ACHN (cell line): Measurements from ENCODE around the gene TMEM184B.

Experiments
- DNase-seq: peaks from one replicate; pipeline ENCODE4 v3.0.0-alpha.2; 2015
- in situ Hi-C: cut with HindIII; loops from 2 replicates; pipeline ENCODE4 v1.10.0; 2017; ENCODE audit warnings: low sequenced_read_pairs, low pct_ligation_motif_present, low pct_unique_long_range_greater_than_20kb

The TMEM184B gene

GRCh38 chr22:38258895-38259294 is 13.9 kb downstream of the TMEM184B start:
- no peak for DNase-seq
- in situ Hi-C loops = no loop called here

- no peak for DNase-seq
- in situ Hi-C loops = no loop called here
Observed at GRCh38 chr22:38257650-38258250, 15.1 kb downstream of the TMEM184B start.

GRCh38 chr22:38257181-38257580 is 15.6 kb downstream of the TMEM184B start:
- DNase-seq = no peak
- in situ Hi-C loops = no loop called here

GRCh38 chr22:38255697-38256096 is 17.1 kb downstream of the TMEM184B start:
- no peak for DNase-seq
- in situ Hi-C loops = no loop called here

- DNase-seq = no peak
Observed at GRCh38 chr22:38251341-38251692, 21.5 kb downstream of the TMEM184B start.

GRCh38 chr22:38250643-38251340 is 22.0 kb downstream of the TMEM184B start:
- in situ Hi-C loops = no loop called here
- no peak for DNase-seq

More at GRCh38 chr22:38251341-38251692, 21.5 kb downstream of the TMEM184B start:
- in situ Hi-C loops = no loop called here

- in situ Hi-C loops = no loop called here
- DNase-seq = no peak
Observed at GRCh38 chr22:38249803-38250642, 22.8 kb downstream of the TMEM184B start.

- in situ Hi-C loops = no loop called here
- DNase-seq = no peak
Observed at GRCh38 chr22:38249301-38249700, 23.5 kb downstream of the TMEM184B start.

- in situ Hi-C loops = no loop called here
- no peak for DNase-seq
Observed at GRCh38 chr22:38248280-38248679, 24.5 kb downstream of the TMEM184B start.

GRCh38 chr22:38247713-38248112 is 25.1 kb downstream of the TMEM184B start:
- in situ Hi-C loops = no loop called here
- no peak for DNase-seq

GRCh38 chr22:38246692-38247091 is 26.1 kb downstream of the TMEM184B start:
- DNase-seq = no peak
- in situ Hi-C loops = no loop called here

GRCh38 chr22:38246046-38246658 is 26.7 kb downstream of the TMEM184B start:
- in situ Hi-C loops = no loop called here
- DNase-seq = no peak

GRCh38 chr22:38244106-38244505 is 28.7 kb downstream of the TMEM184B start:
- in situ Hi-C loops = no loop called here

GRCh38 chr22:38243007-38243765 is 29.6 kb downstream of the TMEM184B start:
- in situ Hi-C loops = no loop called here
- no peak for DNase-seq

More at GRCh38 chr22:38244106-38244505, 28.7 kb downstream of the TMEM184B start:
- no peak for DNase-seq

- in situ Hi-C loops = no loop called here
- DNase-seq = peak; percentile 86
Observed at GRCh38 chr22:38240734-38241252, 32.0 kb downstream of the TMEM184B start.

- DNase-seq = peak; percentile 65
- in situ Hi-C loops = no loop called here
Observed at GRCh38 chr22:38239101-38239761, 33.6 kb downstream of the TMEM184B start.

GRCh38 chr22:38238519-38239071 is 34.2 kb downstream of the TMEM184B start:
- DNase-seq = no peak
- in situ Hi-C loops = no loop called here
